A673 (cell line): Measurements from ENCODE around the gene TMEM126A. TPM values are rescaled to one million over a fixed set of nuclear protein-coding genes. Genes with fewer than 3 reads are reported as not detected.

Source experiments
- BruUV-seq: library from RNA; stranded (reverse); fragments of 400-500 nt; replicated peaks from 2 replicates; lab custom pipeline; 2021; lab: Mats Ljungman, UMichigan
- CTCF ChIA-PET: fragments of 300-600 bp; sonication (Branson Sonifier 250); formaldehyde crosslinking; loops from one replicate; lab custom pipeline; 2022; ENCODE audit warnings: antibody characterized with exemption; lab: Charles Lee
- POLR2A ChIA-PET: fragments of 300-600 bp; sonication (Branson Sonifier 250); formaldehyde crosslinking; loops from one replicate; lab custom pipeline; 2022; ENCODE audit warnings: antibody characterized with exemption; ENCODE audit not compliant: low non-redundant PET; lab: Charles Lee
- DNase-seq: peaks from one replicate; pipeline ENCODE4 v3.0.0-alpha.2; 2015; ENCODE audit warnings: low spot score
- H3K27ac ChIP-seq: fragments of 200-600 bp; sonication (generic); 2 replicates; pipeline ENCODE4 v1.5.1; 2016; ENCODE audit warnings: mixed run types, low read depth, mild to moderate bottlenecking, mixed read lengths, antibody characterized with exemption, low read length; ENCODE audit not compliant: poor library complexity, severe bottlenecking
- H3K27me3 ChIP-seq: fragments of 200-600 bp; sonication (generic); replicated peaks from 2 replicates; pipeline ENCODE4 v1.6.1; 2017; ENCODE audit warnings: mixed run types, low read depth, mild to moderate bottlenecking, mixed read lengths, antibody characterized with exemption, low read length; ENCODE audit not compliant: insufficient read depth, poor library complexity
- H3K36me3 ChIP-seq: fragments of 200-600 bp; sonication (generic); 2 replicates; pipeline ENCODE4 v1.6.1; 2016; ENCODE audit warnings: mixed run types, mild to moderate bottlenecking, mixed read lengths, antibody characterized with exemption, low read length; ENCODE audit not compliant: insufficient read depth, poor library complexity, severe bottlenecking
- H3K4me1 ChIP-seq: fragments of 200-600 bp; sonication (generic); 2 replicates; pipeline ENCODE4 v1.6.1; 2017; ENCODE audit warnings: mixed run types, mild to moderate bottlenecking, mixed read lengths, antibody characterized with exemption, low read length; ENCODE audit not compliant: insufficient read depth, poor library complexity, severe bottlenecking
- H3K4me3 ChIP-seq: fragments of 200-600 bp; sonication (generic); 2 replicates; pipeline ENCODE4 v1.5.1; 2016; ENCODE audit warnings: low read depth, mixed run types, mild to moderate bottlenecking, mixed read lengths, low read length; ENCODE audit not compliant: poor library complexity, severe bottlenecking
- H3K9me3 ChIP-seq: fragments of 200-600 bp; sonication (generic); 2 replicates; pipeline ENCODE4 v1.6.1; 2016; ENCODE audit warnings: mixed run types, low read depth, mild to moderate bottlenecking, mixed read lengths, antibody characterized with exemption, low read length; ENCODE audit not compliant: poor library complexity, severe bottlenecking
- CTCF ChIP-seq: fragments of 300-800, 200-600 bp; sonication (generic); conservative IDR thresholded peaks from 2 replicates; pipeline ENCODE4 v1.5.1; 2017; ENCODE audit warnings: low read depth, mild to moderate bottlenecking, antibody characterized with exemption, low read length, moderate library complexity, mixed read lengths
- EZH2 ChIP-seq: fragments of 200-600 bp; sonication (generic); IDR thresholded peaks from 2 replicates; pipeline ENCODE4 v1.6.1; 2017; ENCODE audit warnings: borderline replicate concordance, low read depth, mild to moderate bottlenecking, mixed read lengths, antibody characterized with exemption, low read length; ENCODE audit not compliant: poor library complexity, severe bottlenecking
- intact Hi-C: fragments of 100-400 bp; cut with micrococcal nuclease; formaldehyde crosslinking; loops from one replicate; pipeline ENCODE4 v1.10.0; 2022; ENCODE audit not compliant: unreplicated experiment
- total RNA-seq: library from RNA; stranded (reverse); gene quantifications from 2 replicates; pipeline ENCODE4 v1.2.3, GENCODE V29; 2021

Gene TMEM126A
- total RNA-seq, 1 experiment from 2014 or later, result 66.0 TPM

DNA sequence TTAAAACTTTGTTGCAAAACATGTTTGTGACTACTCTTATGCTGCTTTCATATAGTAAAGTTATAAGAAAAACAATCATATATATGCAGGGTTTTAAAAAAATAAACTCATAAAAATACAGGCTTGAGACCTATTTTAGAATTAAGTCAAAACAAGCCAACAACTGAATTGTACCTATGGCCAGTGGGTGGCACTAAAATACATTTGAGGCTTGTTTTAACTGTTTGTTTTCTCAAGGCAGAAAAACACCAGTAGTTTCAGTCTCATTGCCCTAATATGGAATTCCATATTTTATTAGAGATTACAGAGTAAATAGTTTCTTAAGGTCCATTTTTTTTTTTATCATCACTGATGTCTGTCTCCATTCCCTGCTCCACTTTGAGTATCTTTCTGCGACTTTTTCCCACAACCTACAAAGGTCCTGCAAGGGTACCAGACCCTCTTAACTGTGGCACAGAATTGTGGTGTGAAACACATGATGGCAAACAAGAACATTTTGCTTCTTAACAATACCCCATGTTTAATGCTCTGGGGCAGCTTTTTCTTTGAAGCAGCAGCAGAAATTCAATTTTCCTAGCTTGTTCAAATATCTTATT, 46.7 kb downstream of the TMEM126A start:
- no peaks in the 10 kb centered on the region for H3K4me1 ChIP-seq
- H3K36me3 ChIP-seq, result no peaks in the 10 kb centered on the region
- no TSS peak for BruUV-seq
- POLR2A ChIA-PET, result no interaction called here
- DNase-seq, result peak; percentile 58
- intact Hi-C loops, result loop anchor here (5.0 kb wide), 1 partner anchor 133 kb away; no protein-coding TSS in a partner anchor
- no peak overlapping the region for H3K27ac ChIP-seq
- CTCF ChIA-PET, result no interaction called here
- no peak overlapping the region for H3K4me3 ChIP-seq
- TF ChIP-seq EZH2 (no peak), CTCF (peak; percentile 66)
- H3K27me3 ChIP-seq, result peaks cover 22% of the 10 kb centered on the region
- H3K9me3 ChIP-seq, result no peaks in the 10 kb centered on the region

DNA sequence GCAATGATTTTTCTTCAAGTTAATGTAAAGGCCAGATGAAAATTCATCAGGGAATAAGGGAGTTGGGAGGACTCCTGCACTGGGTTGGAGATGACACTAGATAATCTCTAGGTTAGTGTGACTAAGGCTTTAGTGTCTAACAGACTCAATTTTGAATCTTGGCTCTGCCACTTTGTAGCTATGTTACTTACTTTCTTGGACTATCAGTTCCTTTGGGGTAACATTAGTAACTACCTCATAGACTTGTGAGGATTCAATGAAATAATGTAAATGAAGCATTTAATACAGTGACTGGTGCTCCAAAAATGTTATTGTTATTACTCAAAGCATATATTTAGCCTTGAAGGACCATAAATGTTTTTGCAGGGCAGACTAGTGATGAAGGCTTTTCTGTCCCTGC, 47.8 kb downstream of the TMEM126A start:
- no peaks in the 10 kb centered on the region for H3K36me3 ChIP-seq
- H3K9me3 ChIP-seq, result no peaks in the 10 kb centered on the region
- H3K27me3 ChIP-seq, result peaks cover 21% of the 10 kb centered on the region
- CTCF ChIA-PET, result no interaction called here
- intact Hi-C loops, result loop anchor here (5.0 kb wide), 1 partner anchor 147 kb away; no protein-coding TSS in a partner anchor
- no peak for DNase-seq
- POLR2A ChIA-PET, result no interaction called here
- no TSS peak for BruUV-seq
- TF ChIP-seq EZH2 (no peak), CTCF (no peak)
- H3K4me3 ChIP-seq, result no peak overlapping the region
- H3K4me1 ChIP-seq, result no peaks in the 10 kb centered on the region
- no peak overlapping the region for H3K27ac ChIP-seq

- BruUV-seq, result no TSS peak
- Histone ChIP-seq H3K4me3 (no peak overlapping the region), H3K4me1 (no peaks in the 10 kb centered on the region), H3K27ac (no peak overlapping the region), H3K36me3 (no peaks in the 10 kb centered on the region), H3K9me3 (no peaks in the 10 kb centered on the region), H3K27me3 (peaks cover 23% of the 10 kb centered on the region)
- POLR2A ChIA-PET, result no interaction called here
- TF ChIP-seq CTCF, result no peak
- TF ChIP-seq EZH2, result no peak
- intact Hi-C loops, result loop anchor here (5.0 kb wide), 1 partner anchor 145 kb away; no protein-coding TSS in a partner anchor
- CTCF ChIA-PET, result no interaction called here
- no peak for DNase-seq
Observed at GRCh38 chr11:85697747-85698146, 50.0 kb downstream of the TMEM126A start.
